Transverse colon (tissue), 4 donors: Measurements from ENCODE around the gene ARG2. TPM values are rescaled to one million over a fixed set of nuclear protein-coding genes. Genes with fewer than 3 reads are reported as not detected.

ENCODE experiments used
- DNase-seq: peaks from one replicate; pipeline ENCODE4 v3.0.0-alpha.2; 2019
- H3K27ac ChIP-seq, 4 donors: fragments of 200-600 bp; sonication (generic); 2 replicates each; pipeline ENCODE4 v1.5.1; 2016 to 2018; ENCODE audit warnings: inconsistent platforms in 4 of 4
- H3K27me3 ChIP-seq: fragments of 200-600 bp; sonication (generic); 2 replicates; pipeline ENCODE4 v1.5.1; 2017; ENCODE audit warnings: inconsistent platforms
- H3K36me3 ChIP-seq, 4 donors: fragments of 200-600 bp; sonication (generic); 2 replicates each; pipeline ENCODE4 v1.5.1; 2017 to 2019; ENCODE audit warnings: inconsistent platforms in 4 of 4
- H3K4me1 ChIP-seq, 4 donors: fragments of 200-600 bp; sonication (generic); 2 replicates each; pipeline ENCODE4 v1.5.1; 2017 to 2020; ENCODE audit warnings: inconsistent platforms in 4 of 4
- H3K4me3 ChIP-seq, 4 donors: fragments of 200-600 bp; sonication (generic); 1 replicate in 1 of 4; 2 replicates in 3 of 4; pipeline versions ENCODE4 v1.5.1 to v1.6.1; 2017 to 2019; ENCODE audit warnings: inconsistent platforms in 4 of 4
- H3K9me3 ChIP-seq, 2 donors: fragments of 200-600 bp; sonication (generic); 2 replicates each; pipeline ENCODE4 v1.5.1; 2017 to 2019; ENCODE audit warnings: inconsistent platforms in 2 of 2
- CTCF ChIP-seq, 5 experiments: fragments of 200-600 bp in 3 of 5; fragments of 450-650 bp in 2 of 5; sonication (generic) in 3 of 5; IDR thresholded peaks; 1 replicate in 2 of 5; 2 replicates in 3 of 5; pipeline ENCODE4 v1.5.1; 2016 to 2017; ENCODE audit warnings: antibody characterized with exemption in 5 of 5, inconsistent platforms in 3 of 5, mild to moderate bottlenecking in 2 of 5, moderate library complexity in 1 of 5
- EP300 ChIP-seq: sonication (generic); formaldehyde crosslinking; IDR thresholded peaks from one replicate; pipeline ENCODE4 v1.6.1; 2017; ENCODE audit warnings: antibody characterized with exemption, low read depth
- POLR2A ChIP-seq: fragments of 450-650 bp; IDR thresholded peaks from one replicate; pipeline ENCODE4 v1.6.1; 2016; ENCODE audit warnings: antibody characterized with exemption, mild to moderate bottlenecking, moderate library complexity
- POLR2AphosphoS5 ChIP-seq, 3 donors: sonication (generic); formaldehyde crosslinking; IDR thresholded peaks; one replicate each; pipeline ENCODE4 v1.6.1; 2016; ENCODE audit warnings: antibody characterized with exemption in 3 of 3
- WGBS, 2 donors: methylation state at CpG; one replicate each; pipeline ENCODE4 v1.1.5; 2018; ENCODE audit warnings: low coverage in 1 of 2; 5-methylcytosine and 5-hydroxymethylcytosine counted together
- in situ Hi-C, 4 donors: fragments of 200-750 bp; cut with MboI; loops; one replicate each; pipeline versions ENCODE4 v1.15.0 to v1.15.1; 2017; ENCODE audit warnings: low sequenced_read_pairs in 3 of 4, low pct_ligation_motif_present in 1 of 4, low pct_unique_long_range_greater_than_20kb in 1 of 4
- intact Hi-C: fragments of 100-400 bp; cut with DNase I; formaldehyde crosslinking; loops from one replicate; pipeline ENCODE4 v1.15.1; 2023; ENCODE audit warnings: low total_unique reads
- total RNA-seq, 4 donors: library from RNA; depleted of rRNA; stranded (reverse); fragments of >200 nt; gene quantifications; one replicate each; pipeline ENCODE4 v1.1.0, GENCODE V29; 2016

The ARG2 gene
- total RNA-seq, 4 donors from 2014 or later, result 7.5 to 18.8 (median 9.2) TPM; not detected in 1

- 0 to 1% methylated on average over 17 to 21 of the region's 21 CpGs for WGBS, 2 donors
- peak; percentile 84 for DNase-seq
- Histone ChIP-seq H3K36me3 (peaks cover 0 to 16% (median 0%) of the 10 kb centered on the region in 4 donors), H3K9me3 (no peaks in the 10 kb centered on the region), H3K4me1 (peaks cover 0 to 18% (median 5%) of the 10 kb centered on the region in 4 donors), H3K27ac (peak overlapping the region; percentile 87 to 91 (median 89)), H3K4me3 (peak overlapping the region; percentile 69 to 93 (median 82)), H3K27me3 (no peaks in the 10 kb centered on the region)
- intact Hi-C loops (loop anchor here (10.0 kb wide), 1 partner anchor 100 kb away; no protein-coding TSS in a partner anchor), in situ Hi-C loops (no loop called here)
- no peak for TF ChIP-seq CTCF (IDR thresholded peaks at IDR 0.05)
- TF ChIP-seq EP300, result no peak
- peak; percentile 38 to 59 (median 53) for TF ChIP-seq POLR2AphosphoS5 (IDR thresholded peaks at IDR 0.05)
- TF ChIP-seq POLR2A, result peak; percentile 32
Observed at GRCh38 chr14:67694791-67695393, 75.2 kb downstream of the ARG2 start.

- Histone ChIP-seq H3K4me3 (peak within 1 kb of the TSS; percentile 69 to 93 (median 82)), H3K27me3 (no peaks in the 10 kb centered on the region), H3K27ac (peak within 1 kb of the TSS; percentile 87 to 91 (median 89)), H3K9me3 (no peaks in the 10 kb centered on the region), H3K36me3 (peaks cover 0 to 12% (median 0%) of the 10 kb centered on the region in 4 donors), H3K4me1 (peaks cover 0 to 18% (median 5%) of the 10 kb centered on the region in 4 donors)
- intact Hi-C loops, result loop anchor here (10.0 kb wide), 1 partner anchor 101 kb away; no protein-coding TSS in a partner anchor
- 1% methylated on average over 25 of the region's 25 CpGs; no CpG with 5 or more reads in 1 of the 2 donors for WGBS, 2 donors
- in situ Hi-C loops, result no loop called here
- DNase-seq, result peak; percentile 90
- TF ChIP-seq POLR2AphosphoS5 (IDR thresholded peaks at IDR 0.05), result peak; percentile 92 to 96 (median 96)
- TF ChIP-seq CTCF (IDR thresholded peaks at IDR 0.05), result no peak
- TF ChIP-seq EP300, result no peak
- peak; percentile 78 for TF ChIP-seq POLR2A
Observed at GRCh38 chr14:67695394-67695949, 75.8 kb downstream of the ARG2 start, which contains the start of gene RDH11. TSS of gene RDH11 (minus strand) at chr14:67695764. CDS start at chr14:67695703, 61 bp downstream.

GRCh38 chr14:67697006-67697405 lies 77.3 kb downstream of the ARG2 start:
- H3K27ac ChIP-seq, result no peak overlapping the region
- in situ Hi-C loops, result no loop called here

More at GRCh38 chr14:67697006-67697405, 77.3 kb downstream of the ARG2 start:
- TF ChIP-seq POLR2A, result no peak
- TF ChIP-seq POLR2AphosphoS5 (IDR thresholded peaks at IDR 0.05), result no peak
- TF ChIP-seq EP300, result no peak
- TF ChIP-seq CTCF (IDR thresholded peaks at IDR 0.05), result no peak
- H3K27me3 ChIP-seq, result no peaks in the 10 kb centered on the region
- no peak for DNase-seq
- peaks cover 0 to 18% (median 5%) of the 10 kb centered on the region in 4 donors for H3K4me1 ChIP-seq
- no peaks in the 10 kb centered on the region for H3K36me3 ChIP-seq
- no peaks in the 10 kb centered on the region for H3K9me3 ChIP-seq
- intact Hi-C loops, result loop anchor here (10.0 kb wide), 1 partner anchor 102 kb away; no protein-coding TSS in a partner anchor
- no peak overlapping the region for H3K4me3 ChIP-seq
- WGBS, 2 donors, result 74 to 82% methylated on average over 4 of the region's 4 CpGs
